H1 (cell line): ENCODE results near the gene RPS6KA2. TPM values are rescaled to one million over a fixed set of nuclear protein-coding genes. Genes with fewer than 3 reads are reported as not detected.
"Not testable (repeated sequence)": the region's sequence is repeated elsewhere in the genome, so short reads cannot be mapped to it uniquely, and the experiment has no call there.

Experiments used
- CTCF ChIA-PET: fragments of 300-600 bp; sonication (Branson Sonifier 250); formaldehyde crosslinking; loops from one replicate; lab custom pipeline; 2021; ENCODE audit not compliant: partially characterized antibody; lab: Charles Lee
- POLR2A ChIA-PET: fragments of 300-600 bp; sonication (Branson Sonifier 250); formaldehyde crosslinking; loops from one replicate; lab custom pipeline; 2021; ENCODE audit warnings: inconsistent platforms; ENCODE audit not compliant: partially characterized antibody; lab: Charles Lee
- DNase-seq, 2 experiments: peaks; one replicate each; pipeline versions ENCODE4 v3.0.0 to v3.0.0-alpha.2; 2010 to 2022; ENCODE audit warnings: low spot score in 2 of 2, low read depth in 1 of 2, mixed read lengths in 1 of 2
- FAIRE-seq: peaks from 2 replicates; lab custom pipeline; 2011; peaks lifted over from hg19 to GRCh38; lab: Jason Lieb, UNC
- H2AFZ ChIP-seq: 2 replicates; pipeline ENCODE4 v1.8.1; 2012; ENCODE audit warnings: low read length, inconsistent platforms
- H2AK5ac ChIP-seq: 2 replicates; pipeline ENCODE4 v1.6.1; 2013; ENCODE audit warnings: low read depth, low read length
- H2BK120ac ChIP-seq: replicated peaks from 2 replicates; pipeline ENCODE3; 2013; ENCODE audit warnings: low read depth, low read length, inconsistent platforms
- H2BK12ac ChIP-seq: 2 replicates; pipeline ENCODE4 v1.6.1; 2013; ENCODE audit warnings: low read depth, low read length
- H2BK15ac ChIP-seq: 2 replicates; pipeline ENCODE4 v1.6.1; 2013; ENCODE audit warnings: low read length
- H2BK20ac ChIP-seq: 2 replicates; pipeline ENCODE4 v1.6.1; 2013; ENCODE audit warnings: low read length
- H2BK5ac ChIP-seq: 2 replicates; pipeline ENCODE4 v1.6.1; 2013; ENCODE audit warnings: low read depth, low read length
- H3K14ac ChIP-seq: 2 replicates; pipeline ENCODE4 v1.6.1; 2013; ENCODE audit warnings: inconsistent platforms; ENCODE audit not compliant: insufficient read length
- H3K18ac ChIP-seq: 2 replicates; pipeline ENCODE4 v1.6.1; 2013; ENCODE audit warnings: low read length; ENCODE audit errors: extremely low read depth
- H3K23ac ChIP-seq: 2 replicates; pipeline ENCODE4 v1.6.1; 2013; ENCODE audit warnings: inconsistent platforms; ENCODE audit not compliant: insufficient read length
- H3K23me2 ChIP-seq: 2 replicates; pipeline ENCODE4 v1.6.1; 2013; ENCODE audit warnings: low read depth, low read length
- H3K27ac ChIP-seq: 2 replicates; pipeline ENCODE4 v1.6.1; 2011; ENCODE audit warnings: low read depth, low read length, inconsistent platforms
- H3K27me3 ChIP-seq, 4 experiments: replicated peaks in 1 of 4; 1 replicate in 1 of 4; 2 replicates in 3 of 4; pipeline versions ENCODE4 v1.6.1 to v1.8.1; 2011 to 2013; ENCODE audit warnings: low read length in 3 of 4, mild to moderate bottlenecking in 3 of 4, inconsistent platforms in 2 of 4, mixed read lengths in 2 of 4, moderate library complexity in 1 of 4; ENCODE audit not compliant: control insufficient read depth in 3 of 4, insufficient read depth in 3 of 4; ENCODE audit errors: extremely low read depth in 1 of 4
- H3K36me3 ChIP-seq, 4 experiments: 2 replicates each; pipeline versions ENCODE4 v1.6.1 to v1.8.1; 2011 to 2013; ENCODE audit warnings: mild to moderate bottlenecking in 4 of 4, low read length in 3 of 4, moderate library complexity in 2 of 4, control low read depth in 1 of 4, inconsistent platforms in 1 of 4; ENCODE audit not compliant: insufficient read depth in 4 of 4, control insufficient read depth in 2 of 4
- H3K4ac ChIP-seq: replicated peaks from 2 replicates; pipeline ENCODE3; 2013; ENCODE audit warnings: low read length, low read depth, mixed read lengths, inconsistent platforms; ENCODE audit not compliant: insufficient read length
- H3K4me1 ChIP-seq, 4 experiments: replicated peaks in 1 of 4; 1 replicate in 1 of 4; 2 replicates in 3 of 4; pipeline versions ENCODE4 v1.6.1 to v1.8.1; 2011 to 2013; ENCODE audit warnings: low read length in 3 of 4, inconsistent platforms in 2 of 4, mixed read lengths in 1 of 4; ENCODE audit not compliant: insufficient read depth in 4 of 4, control insufficient read depth in 3 of 4
- H3K4me2 ChIP-seq, 2 experiments: 2 replicates each; pipeline versions ENCODE4 v1.6.1 to v1.8.1; 2011 to 2013; ENCODE audit warnings: low read depth in 2 of 2, low read length in 2 of 2, control low read depth in 1 of 2, inconsistent platforms in 1 of 2, mild to moderate bottlenecking in 1 of 2; ENCODE audit not compliant: insufficient read depth in 1 of 2
- H3K4me3 ChIP-seq, 4 experiments: fragments of 200-600, 300-600 bp in 1 of 4; sonication (generic), shearing (Covaris generic), sonication (Bioruptor Twin) in 1 of 4; 2 replicates each; pipeline versions ENCODE4 v1.5.1 to v1.8.1; 2011 to 2016; ENCODE audit warnings: low read length in 4 of 4, low read depth in 3 of 4, control low read depth in 2 of 4, inconsistent platforms in 2 of 4, mild to moderate bottlenecking in 2 of 4, mixed read lengths in 1 of 4, moderate library complexity in 1 of 4; ENCODE audit not compliant: insufficient read depth in 2 of 4; ENCODE audit errors: extremely low read depth in 1 of 4
- H3K56ac ChIP-seq: replicated peaks from 2 replicates; pipeline ENCODE3; 2013; ENCODE audit warnings: low read depth, mild to moderate bottlenecking, mixed read lengths, low read length, inconsistent platforms; ENCODE audit not compliant: insufficient read length
- H3K79me1 ChIP-seq: 2 replicates; pipeline ENCODE4 v1.6.1; 2013; ENCODE audit warnings: low read depth, low read length, control low read depth
- H3K79me2 ChIP-seq, 2 experiments: 2 replicates each; pipeline versions ENCODE4 v1.6.1 to v1.8.1; 2012 to 2013; ENCODE audit warnings: low read length in 2 of 2, mild to moderate bottlenecking in 2 of 2, inconsistent platforms in 1 of 2; ENCODE audit not compliant: insufficient read depth in 2 of 2, control insufficient read depth in 1 of 2
- H3K9ac ChIP-seq, 4 experiments: replicated peaks in 1 of 4; 1 replicate in 1 of 4; 2 replicates in 3 of 4; pipeline versions ENCODE4 v1.6.1 to v1.8.1; 2011 to 2013; ENCODE audit warnings: low read depth in 3 of 4, low read length in 3 of 4, control low read depth in 2 of 4, mild to moderate bottlenecking in 2 of 4, moderate library complexity in 2 of 4, inconsistent platforms in 1 of 4; ENCODE audit errors: extremely low read depth in 1 of 4
- H3K9me3 ChIP-seq, 2 experiments: 2 replicates each; pipeline versions ENCODE4 v1.6.1 to v1.8.1; 2012 to 2013; ENCODE audit warnings: mild to moderate bottlenecking in 2 of 2, moderate library complexity in 2 of 2, control low read depth in 1 of 2, inconsistent platforms in 1 of 2, low read depth in 1 of 2, low read length in 1 of 2, mixed read lengths in 1 of 2; ENCODE audit not compliant: insufficient read depth in 2 of 2
- H4K20me1 ChIP-seq, 2 experiments: replicated peaks in 1 of 2; 2 replicates each; pipeline versions ENCODE3 to v1.8.1; 2011 to 2013; ENCODE audit warnings: inconsistent platforms in 2 of 2, low read length in 2 of 2, mild to moderate bottlenecking in 1 of 2; ENCODE audit not compliant: insufficient read depth in 2 of 2, control insufficient read depth in 1 of 2
- H4K5ac ChIP-seq: 2 replicates; pipeline ENCODE4 v1.6.1; 2013; ENCODE audit warnings: low read length, low read depth, mixed read lengths, inconsistent platforms; ENCODE audit not compliant: insufficient read length
- H4K8ac ChIP-seq: 2 replicates; pipeline ENCODE4 v1.8.0; 2013; ENCODE audit warnings: mild to moderate bottlenecking, moderate library complexity, low read length, inconsistent platforms; ENCODE audit not compliant: insufficient read depth; ENCODE audit errors: extremely low read depth
- H4K91ac ChIP-seq: replicated peaks from 2 replicates; pipeline ENCODE3; 2013; ENCODE audit warnings: low read length, mixed read lengths, inconsistent platforms; ENCODE audit not compliant: insufficient read length
- BRCA1 ChIP-seq: IDR thresholded peaks from 2 replicates; pipeline ENCODE4 v1.6.1; 2012; ENCODE audit warnings: low read depth, low read length, improper control_type of control experiment
- CHD1 ChIP-seq: IDR thresholded peaks from 2 replicates; pipeline ENCODE4 v1.6.1; 2012; ENCODE audit warnings: low read depth, low read length, improper control_type of control experiment
- CTCF ChIP-seq, 3 experiments: IDR thresholded peaks; 1 replicate in 2 of 3; 2 replicates in 1 of 3; pipeline versions ENCODE4 v1.5.1 to v1.6.1; 2011; ENCODE audit warnings: low read length in 3 of 3, mild to moderate bottlenecking in 3 of 3, inconsistent platforms in 2 of 3, low read depth in 1 of 3, moderate library complexity in 1 of 3; ENCODE audit not compliant: insufficient read depth in 1 of 3; ENCODE audit errors: control extremely low read depth in 1 of 3
- GABPA ChIP-seq: IDR thresholded peaks from 2 replicates; pipeline ENCODE4 v1.6.1; 2011; ENCODE audit warnings: mild to moderate bottlenecking, low read length, moderate library complexity, borderline replicate concordance; ENCODE audit not compliant: insufficient read depth
- JUND ChIP-seq: IDR thresholded peaks from 2 replicates; pipeline ENCODE4 v1.6.1; 2011; ENCODE audit warnings: mild to moderate bottlenecking, improper control_type of control experiment, low read length
- KDM4A ChIP-seq: IDR thresholded peaks from one replicate; pipeline ENCODE4 v1.7.1; 2012; ENCODE audit warnings: low read depth, mild to moderate bottlenecking, moderate library complexity, low read length, inconsistent platforms; ENCODE audit not compliant: severe bottlenecking
- WGBS, 2 experiments: shearing (Covaris generic) in 1 of 2; methylation state at CpG; one replicate each; pipeline versions ENCODE4 v1.1.6 to v1.1.7; 2013 to 2015; ENCODE audit warnings: low lambda C conversion rate in 2 of 2, mixed read lengths in 2 of 2, inconsistent platforms in 1 of 2, low coverage in 1 of 2, missing lambda C conversion rate in 1 of 2; ENCODE audit not compliant: insufficient replicate concordance in 2 of 2, insufficient coverage in 1 of 2, insufficient read length in 1 of 2; ENCODE audit errors: extremely low coverage in 1 of 2, missing lambda C conversion rate in 1 of 2; 5-methylcytosine and 5-hydroxymethylcytosine counted together
- polyA plus RNA-seq, 7 experiments: library from polyadenylated mRNA; depleted of rRNA in 3 of 7; stranded (reverse) in 5 of 7; unstranded in 2 of 7; fragments of >200 nt in 5 of 7; fragments of 200-250 nt in 2 of 7; gene quantifications; 1 replicate in 5 of 7; 2 replicates in 1 of 7; 4 replicates in 1 of 7; pipeline versions ENCODE4 v1.2.1 to v1.2.3, GENCODE V29; 2011 to 2013; ENCODE audit warnings: missing spikeins in 2 of 7, mixed read lengths in 2 of 7
- total RNA-seq: library from RNA; stranded (reverse); fragmentation: NEBNext Ultra II Directional; extraction: Animal tissue kit (Norgen Biotek cat#: 25700); gene quantifications from 2 replicates; pipeline ENCODE4 v1.2.1, GENCODE V29; 2021

RPS6KA2 gene
- total and polyA plus RNA-seq, 2 of the 8 experiments (the other 6 are each of a cell fraction or from before 2014, with no cell fraction given): 8.8 to 25.7 TPM

GRCh38 chr6:166539543-166539942 is 87.5 kb downstream of the RPS6KA2 start (continued):
- no peak for TF ChIP-seq BRCA1
- TF ChIP-seq CTCF (IDR thresholded peaks at IDR 0.05; ENCODE audit: control extremely low read depth in 1 of 3, insufficient read depth in 1 of 3, low read depth in 1 of 3, low read length in 3 of 3): no peak
- TF ChIP-seq GABPA: no peak
- TF ChIP-seq JUND: no peak
- TF ChIP-seq CHD1: no peak
- TF ChIP-seq KDM4A: no peak

GRCh38 chr6:166539011-166539385 is 88.1 kb downstream of the RPS6KA2 start:
- H2BK5ac ChIP-seq, H3K27ac ChIP-seq, H3K79me1 ChIP-seq, H4K5ac ChIP-seq, H3K36me3 ChIP-seq, H3K4me2 ChIP-seq, H3K14ac ChIP-seq, H2BK20ac ChIP-seq, H2BK120ac ChIP-seq, H3K27me3 ChIP-seq, H3K18ac ChIP-seq, H3K4ac ChIP-seq, H3K23ac ChIP-seq, H3K79me2 ChIP-seq, H3K56ac ChIP-seq, H3K4me3 ChIP-seq, DNase-seq, H3K23me2 ChIP-seq, H2BK12ac ChIP-seq, H3K9me3 ChIP-seq, H2AK5ac ChIP-seq, H3K9ac ChIP-seq, CTCF ChIA-PET, H2AFZ ChIP-seq, H2BK15ac ChIP-seq, H4K8ac ChIP-seq, H4K91ac ChIP-seq, H4K20me1 ChIP-seq, FAIRE-seq: not testable (repeated sequence)
- H3K4me1 ChIP-seq: peaks cover 7 to 16% (median 9%) of the 10 kb centered on the region in 4 experiments; a peak in 5 of 7 replicates
- WGBS, 2 experiments: 100% methylated on average over 6 of the region's 9 CpGs; no CpG with 5 or more reads in 1 of the 2 experiments
- POLR2A ChIA-PET: interaction anchor here (1.7 kb wide), 1 partner anchor 15 kb away, joined by 5 read pairs; no protein-coding TSS in a partner anchor
